OCI-LY7 (cell line): Measurements from ENCODE around the gene ZNF106. TPM values are rescaled to one million over a fixed set of nuclear protein-coding genes. Genes with fewer than 3 reads are reported as not detected.

Experiments used
- BruUV-seq: library from RNA; stranded (reverse); fragments of 400-500 nt; replicated peaks from 2 replicates; lab custom pipeline; 2021; lab: Mats Ljungman, UMichigan
- CTCF ChIA-PET: fragments of 300-600 bp; sonication (Branson Sonifier 250); formaldehyde crosslinking; loops from one replicate; lab custom pipeline; 2022; ENCODE audit warnings: antibody characterized with exemption; ENCODE audit not compliant: unreplicated experiment; lab: Charles Lee
- POLR2A ChIA-PET: fragments of 300-600 bp; sonication (Branson Sonifier 250); formaldehyde crosslinking; loops from one replicate; lab custom pipeline; 2022; ENCODE audit warnings: antibody characterized with exemption; lab: Charles Lee
- DNase-seq: peaks from one replicate; pipeline ENCODE4 v3.0.0-alpha.2; 2015; ENCODE audit warnings: low spot score
- H2AFZ ChIP-seq: fragments of 200-600 bp; sonication (generic), shearing (Covaris generic); 2 replicates; pipeline ENCODE4 v1.6.1; 2014; ENCODE audit warnings: mild to moderate bottlenecking, antibody characterized with exemption, low read length, moderate library complexity
- H3K27ac ChIP-seq: fragments of 200-600 bp; sonication (generic); 2 replicates; pipeline ENCODE4 v1.5.1; 2014; ENCODE audit warnings: mixed run types, low read depth, mild to moderate bottlenecking, moderate library complexity, low read length, inconsistent platforms; ENCODE audit not compliant: poor library complexity, severe bottlenecking
- H3K36me3 ChIP-seq: fragments of 200-600 bp; sonication (generic); 2 replicates; pipeline ENCODE4 v1.6.1; 2014; ENCODE audit warnings: mild to moderate bottlenecking, antibody characterized with exemption, low read length, moderate library complexity, mixed read lengths; ENCODE audit not compliant: insufficient read depth
- H3K4me1 ChIP-seq: fragments of 200-600 bp; sonication (generic); 2 replicates; pipeline ENCODE4 v1.5.1; 2014; ENCODE audit warnings: mild to moderate bottlenecking, low read length; ENCODE audit not compliant: insufficient read depth, poor library complexity, severe bottlenecking
- H3K4me2 ChIP-seq: fragments of 200-600 bp; sonication (generic); 2 replicates; pipeline ENCODE4 v1.6.1; 2014; ENCODE audit warnings: mild to moderate bottlenecking, low read length
- H3K4me3 ChIP-seq: fragments of 200-600 bp; sonication (generic); 2 replicates; pipeline ENCODE4 v1.5.1; 2014; ENCODE audit warnings: mild to moderate bottlenecking, low read depth, low read length; ENCODE audit not compliant: poor library complexity, severe bottlenecking
- H3K79me2 ChIP-seq: fragments of 200-600 bp; sonication (generic); 2 replicates; pipeline ENCODE4 v1.6.1; 2016; ENCODE audit warnings: low read depth, mild to moderate bottlenecking, low read length, moderate library complexity, mixed read lengths; ENCODE audit not compliant: insufficient read depth
- H3K9me2 ChIP-seq: fragments of 200-600 bp; sonication (generic); 2 replicates; pipeline ENCODE4 v1.6.1; 2016; ENCODE audit warnings: mild to moderate bottlenecking, low read length, mixed read lengths; ENCODE audit not compliant: insufficient read depth
- H3K9me3 ChIP-seq: fragments of 200-600 bp; sonication (generic); 2 replicates; pipeline ENCODE4 v1.6.1; 2014; ENCODE audit warnings: mild to moderate bottlenecking, mixed run types, low read length, mixed read lengths
- H4K20me1 ChIP-seq: fragments of 200-600 bp; sonication (generic); 2 replicates; pipeline ENCODE4 v1.6.1; 2014; ENCODE audit warnings: mild to moderate bottlenecking, antibody characterized with exemption, low read length, moderate library complexity, mixed read lengths; ENCODE audit not compliant: insufficient read depth
- EZH2phosphoT487 ChIP-seq: fragments of 200-600 bp; sonication (generic); IDR thresholded peaks from 2 replicates; pipeline ENCODE4 v1.6.1; 2018; ENCODE audit warnings: low read depth, borderline replicate concordance, mild to moderate bottlenecking, mixed run types, antibody characterized with exemption, low read length, moderate library complexity, mixed read lengths
- intact Hi-C: fragments of 100-400 bp; cut with micrococcal nuclease; formaldehyde crosslinking; loops from one replicate; pipeline ENCODE4 v1.10.0; 2022; ENCODE audit not compliant: unreplicated experiment
- total RNA-seq, 2 experiments: library from RNA; depleted of rRNA in 1 of 2; stranded (reverse); fragments of >200 nt in 1 of 2; shearing (Covaris generic) in 1 of 2; gene quantifications; 2 replicates each; pipeline ENCODE4 v1.2.3, GENCODE V29; 2014 to 2022
- TF ChIP-seq, protein P1 (sequence below): fragments of 200-600 bp; sonication (generic); conservative IDR thresholded peaks from 2 replicates; pipeline ENCODE4 v1.5.1; 2014; ENCODE audit warnings: mild to moderate bottlenecking, antibody characterized with exemption, low read length, moderate library complexity, mixed read lengths

ZNF106 gene
- total RNA-seq, 2 experiments from 2014 or later, result 30.5 to 66.4 TPM

GRCh38 chr15:42507514-42507913, 16.6 kb upstream of the ZNF106 start:
- DNase-seq, result no peak
- intact Hi-C loops, result no loop called here
- H3K79me2 ChIP-seq, result peaks cover 20% of the 10 kb centered on the region; the same call in 1 of the 2 replicates
- no peaks in the 10 kb centered on the region for H4K20me1 ChIP-seq
- CTCF ChIA-PET, result no interaction called here
- POLR2A ChIA-PET, result interaction anchor here (0.7 kb wide), 1 partner anchor 318 kb away, joined by 4 read pairs; no protein-coding TSS in a partner anchor
- H3K27ac ChIP-seq, result no peak overlapping the region
- H3K36me3 ChIP-seq, result peaks cover 5% of the 10 kb centered on the region
- TF ChIP-seq, protein P1, sequence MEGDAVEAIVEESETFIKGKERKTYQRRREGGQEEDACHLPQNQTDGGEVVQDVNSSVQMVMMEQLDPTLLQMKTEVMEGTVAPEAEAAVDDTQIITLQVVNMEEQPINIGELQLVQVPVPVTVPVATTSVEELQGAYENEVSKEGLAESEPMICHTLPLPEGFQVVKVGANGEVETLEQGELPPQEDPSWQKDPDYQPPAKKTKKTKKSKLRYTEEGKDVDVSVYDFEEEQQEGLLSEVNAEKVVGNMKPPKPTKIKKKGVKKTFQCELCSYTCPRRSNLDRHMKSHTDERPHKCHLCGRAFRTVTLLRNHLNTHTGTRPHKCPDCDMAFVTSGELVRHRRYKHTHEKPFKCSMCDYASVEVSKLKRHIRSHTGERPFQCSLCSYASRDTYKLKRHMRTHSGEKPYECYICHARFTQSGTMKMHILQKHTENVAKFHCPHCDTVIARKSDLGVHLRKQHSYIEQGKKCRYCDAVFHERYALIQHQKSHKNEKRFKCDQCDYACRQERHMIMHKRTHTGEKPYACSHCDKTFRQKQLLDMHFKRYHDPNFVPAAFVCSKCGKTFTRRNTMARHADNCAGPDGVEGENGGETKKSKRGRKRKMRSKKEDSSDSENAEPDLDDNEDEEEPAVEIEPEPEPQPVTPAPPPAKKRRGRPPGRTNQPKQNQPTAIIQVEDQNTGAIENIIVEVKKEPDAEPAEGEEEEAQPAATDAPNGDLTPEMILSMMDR, result no peak
- TF ChIP-seq EZH2phosphoT487, result no peak
- no TSS peak for BruUV-seq
- peaks cover 21% of the 10 kb centered on the region for H3K4me1 ChIP-seq
- H3K9me3 ChIP-seq, result no peaks in the 10 kb centered on the region
- H3K9me2 ChIP-seq, result no peaks in the 10 kb centered on the region
- H3K4me2 ChIP-seq, result no peak overlapping the region
- H3K4me3 ChIP-seq, result no peak overlapping the region
- H2AFZ ChIP-seq, result no peak overlapping the region

GRCh38 chr15:42504631-42505030, 13.7 kb upstream of the ZNF106 start:
- peak overlapping the region; percentile 17; the same call in 1 of the 2 replicates for H3K4me2 ChIP-seq
- ChIA-PET POLR2A (interaction anchor here (0.6 to 1.2 kb wide), 5 partner anchors 8 to 104 kb away, joined by 3 to 6 read pairs (median 3); partner anchors contain the start of gene ZNF106), CTCF (no interaction called here)
- no peaks in the 10 kb centered on the region for H3K36me3 ChIP-seq
- DNase-seq, result no peak
- no TSS peak for BruUV-seq
- no peak for TF ChIP-seq EZH2phosphoT487
- TF ChIP-seq, protein P1, result no peak
- H4K20me1 ChIP-seq, result no peaks in the 10 kb centered on the region
- H3K79me2 ChIP-seq, result peaks cover 37% of the 10 kb centered on the region; the same call in 1 of the 2 replicates
- H3K4me1 ChIP-seq, result peaks cover 36% of the 10 kb centered on the region
- intact Hi-C loops, result no loop called here
- no peaks in the 10 kb centered on the region for H3K9me3 ChIP-seq
- no peak overlapping the region for H3K27ac ChIP-seq
- H3K9me2 ChIP-seq, result no peaks in the 10 kb centered on the region
- no peak overlapping the region for H3K4me3 ChIP-seq
- no peak overlapping the region for H2AFZ ChIP-seq

DNA sequence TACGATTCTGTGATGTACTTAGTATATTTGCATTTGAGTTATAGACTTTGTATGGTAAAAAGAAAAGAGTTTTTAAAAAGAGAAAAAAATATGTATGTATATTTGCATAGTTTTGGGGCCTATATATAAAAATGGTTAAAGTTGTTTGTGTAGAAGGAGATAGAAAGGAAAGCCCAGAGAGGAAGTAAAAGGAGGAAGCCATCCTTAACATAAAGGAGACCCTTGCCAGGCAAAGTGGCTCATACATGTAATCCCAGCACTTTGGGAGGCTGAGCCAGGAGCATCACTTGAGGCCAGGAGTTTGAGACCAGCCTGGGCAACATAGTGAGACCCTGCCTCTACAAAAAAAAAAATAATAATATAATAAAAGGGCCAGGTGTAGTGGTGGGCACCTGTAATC, 12.9 kb upstream of the ZNF106 start:
- Histone ChIP-seq H4K20me1 (no peaks in the 10 kb centered on the region), H3K4me3 (no peak overlapping the region), H3K27ac (no peak overlapping the region), H3K4me1 (peaks cover 37% of the 10 kb centered on the region), H2AFZ (no peak overlapping the region), H3K36me3 (no peaks in the 10 kb centered on the region), H3K9me3 (no peaks in the 10 kb centered on the region), H3K4me2 (peak overlapping the region; percentile 22), H3K9me2 (no peaks in the 10 kb centered on the region), H3K79me2 (peaks cover 42% of the 10 kb centered on the region; the same call in 1 of the 2 replicates)
- POLR2A ChIA-PET, result interaction anchor here (1.2 kb wide), 1 partner anchor 10 kb away, joined by 3 read pairs; no protein-coding TSS in a partner anchor
- intact Hi-C loops, result no loop called here
- CTCF ChIA-PET, result interaction anchor here (0.6 kb wide), 1 partner anchor 13 kb away, joined by 3 read pairs; the partner anchor contains the start of gene ZNF106
- peak; percentile 12 for DNase-seq
- BruUV-seq, result no TSS peak
- TF ChIP-seq EZH2phosphoT487, result no peak
- TF ChIP-seq, protein P1, result no peak
